KBM-7 (cell line): ENCODE data around the gene UBL5.

Source experiments
- DNase-seq: peaks from one replicate; pipeline ENCODE4 v3.0.0-alpha.2; 2015
- in situ Hi-C: fragments of 300-500 bp; cut with MboI; formaldehyde crosslinking; loops from 2 replicates; pipeline ENCODE4 v1.14.3; 2020; ENCODE audit warnings: low sequenced_read_pairs, low pct_unique_long_range_greater_than_20kb, mixed read lengths

UBL5 gene

GRCh38 chr19:9848060-9848459 is 20.3 kb downstream of the UBL5 start:
- in situ Hi-C loops: no loop called here
- no peak for DNase-seq

- in situ Hi-C loops: no loop called here
- DNase-seq: no peak
Measured at GRCh38 chr19:9848762-9849161, 21.0 kb downstream of the UBL5 start.

GRCh38 chr19:9849791-9850190 is 22.1 kb downstream of the UBL5 start:
- in situ Hi-C loops: no loop called here
- no peak for DNase-seq

GRCh38 chr19:9850235-9850959 is 22.7 kb downstream of the UBL5 start:
- no peak for DNase-seq
- in situ Hi-C loops: no loop called here

- no peak for DNase-seq
- in situ Hi-C loops: no loop called here
Measured at GRCh38 chr19:9854282-9854846, 26.6 kb downstream of the UBL5 start.

GRCh38 chr19:9856609-9857008 is 28.9 kb downstream of the UBL5 start:
- no peak for DNase-seq
- in situ Hi-C loops: no loop called here

- in situ Hi-C loops: no loop called here
Measured at GRCh38 chr19:9857076-9857721, 29.5 kb downstream of the UBL5 start.

GRCh38 chr19:9857920-9858746 is 30.4 kb downstream of the UBL5 start:
- in situ Hi-C loops: no loop called here
- DNase-seq: peak; percentile 58

More at GRCh38 chr19:9857076-9857721, 29.5 kb downstream of the UBL5 start:
- DNase-seq: no peak

GRCh38 chr19:9858766-9859165 is 31.0 kb downstream of the UBL5 start:
- in situ Hi-C loops: no loop called here

GRCh38 chr19:9860407-9860806 is 32.7 kb downstream of the UBL5 start:
- in situ Hi-C loops: no loop called here

More at GRCh38 chr19:9858766-9859165, 31.0 kb downstream of the UBL5 start:
- no peak for DNase-seq

GRCh38 chr19:9861503-9861902 is 33.8 kb downstream of the UBL5 start:
- in situ Hi-C loops: no loop called here

More at GRCh38 chr19:9860407-9860806, 32.7 kb downstream of the UBL5 start:
- no peak for DNase-seq

GRCh38 chr19:9862938-9863337 is 35.2 kb downstream of the UBL5 start:
- DNase-seq: no peak
- in situ Hi-C loops: no loop called here

More at GRCh38 chr19:9861503-9861902, 33.8 kb downstream of the UBL5 start:
- no peak for DNase-seq

- no peak for DNase-seq
- in situ Hi-C loops: no loop called here
Measured at GRCh38 chr19:9863759-9864158, 36.0 kb downstream of the UBL5 start.

GRCh38 chr19:9865732-9866501 is 38.2 kb downstream of the UBL5 start:
- in situ Hi-C loops: no loop called here
- no peak for DNase-seq

- DNase-seq: no peak
- in situ Hi-C loops: no loop called here
Measured at GRCh38 chr19:9868983-9869617, 41.4 kb downstream of the UBL5 start.

GRCh38 chr19:9871626-9872338 is 44.1 kb downstream of the UBL5 start:
- no peak for DNase-seq
- in situ Hi-C loops: no loop called here

GRCh38 chr19:9872618-9873242 is 45.0 kb downstream of the UBL5 start:
- in situ Hi-C loops: no loop called here
- DNase-seq: no peak
